ENCODE results near the gene TMEM229A. TPM values are rescaled to one million over a fixed set of nuclear protein-coding genes. Genes with fewer than 3 reads are reported as not detected.

Gene TMEM229A
- polyA plus RNA-seq, 1 experiment: not detected

GRCh38 chr7:124059375-124059774, 26.5 kb upstream of the TMEM229A start:
- TF ChIP-seq CTCF (IDR thresholded peaks at IDR 0.05; ENCODE audit: low read depth, low read length): no peak
- ChIA-PET CTCF (no interaction called here), POLR2A (no interaction called here)

GRCh38 chr7:124058515-124058914, 25.6 kb upstream of the TMEM229A start:
- Histone ChIP-seq H3K27ac (ENCODE audit: low read depth, low read length) (no peak overlapping the region), H3K9me3 (ENCODE audit: control insufficient read depth, insufficient read depth, low read length) (no peaks in the 10 kb centered on the region), H3K27me3 (ENCODE audit: control insufficient read depth, insufficient read depth, low read length) (no peaks in the 10 kb centered on the region), H3K4me3 (ENCODE audit: low read depth, low read length) (no peak overlapping the region)
- TF ChIP-seq CTCF (IDR thresholded peaks at IDR 0.05; ENCODE audit: low read depth, low read length): no peak
- POLR2A ChIA-PET: no interaction called here
- DNase-seq (ENCODE audit: low read depth, low spot score): no peak
- CTCF ChIA-PET: no interaction called here

More at GRCh38 chr7:124059375-124059774, 26.5 kb upstream of the TMEM229A start:
- DNase-seq (ENCODE audit: low read depth, low spot score): no peak
- Histone ChIP-seq H3K27ac (ENCODE audit: low read depth, low read length) (no peak overlapping the region), H3K9me3 (ENCODE audit: control insufficient read depth, insufficient read depth, low read length) (no peaks in the 10 kb centered on the region), H3K27me3 (ENCODE audit: control insufficient read depth, insufficient read depth, low read length) (no peaks in the 10 kb centered on the region), H3K4me3 (ENCODE audit: low read depth, low read length) (no peak overlapping the region)

- ChIA-PET POLR2A (no interaction called here), CTCF (no interaction called here)
- H3K9me3 ChIP-seq (ENCODE audit: control insufficient read depth, insufficient read depth, low read length): no peaks in the 10 kb centered on the region
- H3K27me3 ChIP-seq (ENCODE audit: control insufficient read depth, insufficient read depth, low read length): no peaks in the 10 kb centered on the region
- DNase-seq (ENCODE audit: low read depth, low spot score): no peak
- TF ChIP-seq CTCF (IDR thresholded peaks at IDR 0.05; ENCODE audit: low read depth, low read length): no peak
- H3K4me3 ChIP-seq (ENCODE audit: low read depth, low read length): no peak overlapping the region
- H3K27ac ChIP-seq (ENCODE audit: low read depth, low read length): no peak overlapping the region
Measured at GRCh38 chr7:124057872-124058271, 25.0 kb upstream of the TMEM229A start.

- no peak overlapping the region for H3K27ac ChIP-seq (ENCODE audit: low read depth, low read length)
- H3K4me3 ChIP-seq (ENCODE audit: low read depth, low read length): no peak overlapping the region
- TF ChIP-seq CTCF (IDR thresholded peaks at IDR 0.05; ENCODE audit: low read depth, low read length): no peak
- CTCF ChIA-PET: no interaction called here
- no peak for DNase-seq (ENCODE audit: low read depth, low spot score)
- no peaks in the 10 kb centered on the region for H3K9me3 ChIP-seq (ENCODE audit: control insufficient read depth, insufficient read depth, low read length)
- H3K27me3 ChIP-seq (ENCODE audit: control insufficient read depth, insufficient read depth, low read length): no peaks in the 10 kb centered on the region
- POLR2A ChIA-PET: no interaction called here
Measured at GRCh38 chr7:124056234-124056633, 23.4 kb upstream of the TMEM229A start.

- CTCF ChIA-PET: no interaction called here
- POLR2A ChIA-PET: no interaction called here
- Histone ChIP-seq H3K9me3 (ENCODE audit: control insufficient read depth, insufficient read depth, low read length) (no peaks in the 10 kb centered on the region), H3K27ac (ENCODE audit: low read depth, low read length) (no peak overlapping the region), H3K4me3 (ENCODE audit: low read depth, low read length) (no peak overlapping the region), H3K27me3 (ENCODE audit: control insufficient read depth, insufficient read depth, low read length) (no peaks in the 10 kb centered on the region)
- no peak for DNase-seq (ENCODE audit: low read depth, low spot score)
- no peak for TF ChIP-seq CTCF (IDR thresholded peaks at IDR 0.05; ENCODE audit: low read depth, low read length)
Measured at GRCh38 chr7:124051681-124052377, 19.0 kb upstream of the TMEM229A start.

Data from AG04450 (cell line).